Psoas muscle (tissue), 8 donors: Measurements from ENCODE around the gene ITGA11. TPM values are rescaled to one million over a fixed set of nuclear protein-coding genes. Genes with fewer than 3 reads are reported as not detected.

Experiments
- ATAC-seq, 4 donors: fragments of 200-7000 bp; cut with Tn5 transposase; one replicate each; pipeline ENCODE4 v1.9.1; 2020; ENCODE audit warnings: moderate library complexity in 3 of 4, mild to moderate bottlenecking in 2 of 4
- DNase-seq, 2 donors: peaks; one replicate each; pipeline ENCODE4 v3.0.0-alpha.2; 2020
- H3K27ac ChIP-seq: fragments of 200-600 bp; one replicate; pipeline ENCODE4 v1.8.0; 2022
- H3K27me3 ChIP-seq, 3 donors: fragments of 200-600 bp in 1 of 3; one replicate each; pipeline versions ENCODE4 v1.6.1 to v1.8.0; 2013 to 2022; ENCODE audit warnings: low read length in 2 of 3, mild to moderate bottlenecking in 2 of 3, moderate library complexity in 1 of 3; ENCODE audit not compliant: insufficient read depth in 3 of 3
- H3K36me3 ChIP-seq, 2 donors: fragments of 200-600 bp in 1 of 2; one replicate each; pipeline versions ENCODE4 v1.6.1 to v1.8.0; 2013 to 2022; ENCODE audit warnings: low read depth in 1 of 2, mild to moderate bottlenecking in 1 of 2, moderate library complexity in 1 of 2; ENCODE audit not compliant: insufficient read depth in 1 of 2
- H3K4me1 ChIP-seq: fragments of 200-600 bp; one replicate; pipeline ENCODE4 v1.8.0; 2022
- H3K4me3 ChIP-seq: fragments of 200-600 bp; one replicate; pipeline ENCODE4 v1.8.0; 2022; ENCODE audit warnings: mild to moderate bottlenecking
- H3K9me3 ChIP-seq: fragments of 200-600 bp; one replicate; pipeline ENCODE4 v1.8.0; 2022
- CTCF ChIP-seq: fragments of 200-600 bp; IDR thresholded peaks from one replicate; pipeline ENCODE4 v1.8.0; 2022; ENCODE audit warnings: antibody characterized with exemption
- WGBS, 3 donors: extraction: QIAGEN DNeasy Blood & Tissue Kit; methylation state at CpG; one replicate each; pipeline versions ENCODE4 v1.1.6 to v1.1.7; 2013; 5-methylcytosine and 5-hydroxymethylcytosine counted together
- intact Hi-C, 2 donors: fragments of 100-400 bp; cut with DNase I; formaldehyde crosslinking; loops; one replicate each; pipeline versions ENCODE4 v1.11.0 to v1.14.2; 2022
- polyA plus RNA-seq, 3 donors: library from polyadenylated mRNA; stranded (reverse); fragments of 200-250 nt; gene quantifications; one replicate each; pipeline ENCODE4 v1.2.3, GENCODE V29; 2013
- total RNA-seq, 4 donors: library from RNA; stranded (reverse); fragmentation: NEBNext Ultra II Directional in 2 of 4; extraction: Animal tissue kit (Norgen Biotek cat#: 25700) in 2 of 4; gene quantifications; one replicate each; pipeline versions ENCODE4 v1.2.1 to v1.2.4, GENCODE V29; 2021 to 2023
- donor health status: healthy with polysubstance abuse.
- donor health status: DM: no; HTN: no; CAD: no; lungs with moderate emphysema.
- donor health status: Bipolar disorder and iron deficiency.
- donor health status: healthy.
- donor health status: DM: yes; HTN: yes; CAD: no.
- donor health status: DM: no; HTN: no; CAD: no.
- donor health status: DM: no; HTN: no; CAD: no.
- donor health status: DM: yes; HTN: yes; CAD: no.

ITGA11 gene
- total and polyA plus RNA-seq, 7 donors, result 0.10 to 7.9 (median 0.97) TPM

- Histone ChIP-seq H3K4me3 (no peak overlapping the region), H3K9me3 (no peaks in the 10 kb centered on the region), H3K36me3 (no peaks in the 10 kb centered on the region), H3K27ac (no peak overlapping the region), H3K27me3 (peaks cover 0 to 2% (median 0%) of the 10 kb centered on the region in 3 donors), H3K4me1 (peaks cover 17% of the 10 kb centered on the region)
- intact Hi-C loops, result loop anchor here in 1 of 2 donors (5.0 to 10.0 kb wide), 2 partner anchors 68 to 366 kb away; no protein-coding TSS in a partner anchor
- no peak for ATAC-seq
- WGBS, 3 donors, result 79 to 89% (median 83%) methylated on average over 3 of the region's 3 CpGs
- DNase-seq, result no peak
- TF ChIP-seq CTCF, result no peak
These were observed 122.9 kb downstream of the ITGA11 start for GRCh38 chr15:68309024-68309423.

GRCh38 chr15:68307131-68307928 lies 124.6 kb downstream of the ITGA11 start:
- no peaks in the 10 kb centered on the region for H3K27me3 ChIP-seq
- no peak overlapping the region for H3K27ac ChIP-seq
- H3K9me3 ChIP-seq, result no peaks in the 10 kb centered on the region
- DNase-seq (no peak), ATAC-seq (no peak)
- no peaks in the 10 kb centered on the region for H3K36me3 ChIP-seq
- no peak for TF ChIP-seq CTCF
- peaks cover 17% of the 10 kb centered on the region for H3K4me1 ChIP-seq
- intact Hi-C loops, result loop anchor here (2.0 to 10.0 kb wide), 5 partner anchors 55 to 367 kb away; no protein-coding TSS in a partner anchor
- no peak overlapping the region for H3K4me3 ChIP-seq
- 77 to 84% (median 77%) methylated on average over 14 of the region's 14 CpGs for WGBS, 3 donors

GRCh38 chr15:68305420-68305871 lies 126.5 kb downstream of the ITGA11 start:
- DNase-seq, result no peak
- Histone ChIP-seq H3K9me3 (no peaks in the 10 kb centered on the region), H3K4me3 (no peak overlapping the region), H3K4me1 (peaks cover 12% of the 10 kb centered on the region), H3K27ac (no peak overlapping the region), H3K27me3 (no peaks in the 10 kb centered on the region), H3K36me3 (no peaks in the 10 kb centered on the region)
- WGBS, 3 donors, result 66 to 69% (median 67%) methylated on average over 6 of the region's 6 CpGs
- no peak for TF ChIP-seq CTCF
- no peak for ATAC-seq
- intact Hi-C loops, result loop anchor here in 1 of 2 donors (5.0 to 10.0 kb wide), 2 partner anchors 72 to 369 kb away; no protein-coding TSS in a partner anchor

GRCh38 chr15:68304589-68305337 lies 127.2 kb downstream of the ITGA11 start:
- H3K27ac ChIP-seq, result no peak overlapping the region
- no peaks in the 10 kb centered on the region for H3K9me3 ChIP-seq
- no peak for TF ChIP-seq CTCF
- no peak for ATAC-seq
- H3K4me3 ChIP-seq, result no peak overlapping the region
- no peaks in the 10 kb centered on the region for H3K36me3 ChIP-seq
- H3K4me1 ChIP-seq, result peaks cover 9% of the 10 kb centered on the region
- DNase-seq, result no peak
- 73 to 80% (median 77%) methylated on average over 15 of the region's 15 CpGs for WGBS, 3 donors
- no peaks in the 10 kb centered on the region for H3K27me3 ChIP-seq
- intact Hi-C loops, result loop anchor here (5.0 to 10.0 kb wide), 3 partner anchors 52 to 370 kb away; no protein-coding TSS in a partner anchor
